ENCODE results near the gene LIPC. TPM values are rescaled to one million over a fixed set of nuclear protein-coding genes. Genes with fewer than 3 reads are reported as not detected.

LIPC gene
- total RNA-seq, 1 donor from 2014 or later, result under 0.01 TPM

GRCh38 chr15:58440922-58441321 lies 9.1 kb downstream of the LIPC start:
- H3K9ac ChIP-seq (ENCODE audit: low read depth in 1 of 3, low read length in 3 of 3), result no peak overlapping the region
- H3K27ac ChIP-seq (ENCODE audit: low read depth, low read length), result peak overlapping the region; percentile 63
- no peaks in the 10 kb centered on the region for H3K9me3 ChIP-seq (ENCODE audit: control insufficient read depth in 3 of 3, low read length in 3 of 3)
- H3K27me3 ChIP-seq (ENCODE audit: control insufficient read depth in 3 of 3, insufficient read depth in 3 of 3, low read length in 3 of 3), result no peaks in the 10 kb centered on the region
- H3K4me1 ChIP-seq (ENCODE audit: control insufficient read depth in 3 of 3, insufficient read depth in 3 of 3, low read length in 3 of 3), result peaks cover 22 to 24% (median 23%) of the 10 kb centered on the region in 3 donors
- H3K36me3 ChIP-seq (ENCODE audit: control insufficient read depth in 3 of 3, insufficient read depth in 3 of 3, low read length in 3 of 3), result no peaks in the 10 kb centered on the region
- no peak overlapping the region for H3K4me3 ChIP-seq (ENCODE audit: low read length in 3 of 3)

DNA sequence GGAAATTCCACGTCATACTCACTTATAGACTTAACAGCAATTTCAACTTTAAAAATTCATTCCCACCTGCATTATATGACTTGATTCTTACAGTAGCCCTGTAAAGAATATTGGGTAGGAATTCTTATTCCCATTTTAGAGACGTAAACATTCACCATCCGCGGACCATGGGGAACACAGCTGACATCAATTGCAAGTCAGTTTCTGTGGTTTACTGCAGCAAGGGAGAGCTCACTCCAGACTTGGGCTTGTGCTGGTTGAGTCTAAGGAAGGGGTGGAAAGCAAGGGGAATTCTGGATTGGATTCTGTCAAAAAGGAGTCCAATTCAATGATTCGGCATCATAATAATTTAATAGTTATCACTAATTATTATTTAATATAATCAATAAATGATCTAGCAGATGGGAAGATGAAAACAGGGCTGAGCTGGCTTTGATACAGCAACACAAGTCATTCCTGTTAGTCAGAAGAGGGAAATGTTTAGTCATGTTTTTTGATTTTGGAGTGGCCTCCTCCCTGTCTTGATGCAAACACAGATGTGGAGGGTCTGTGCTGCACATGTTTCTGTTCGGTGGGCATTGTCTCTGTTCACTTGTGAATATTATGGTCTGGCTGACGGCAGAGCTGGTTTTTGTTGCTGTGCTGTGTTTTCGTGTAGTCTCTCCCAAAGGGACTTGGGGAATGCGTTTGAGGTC lies 9.7 kb downstream of the LIPC start:
- Histone ChIP-seq H3K27ac (ENCODE audit: low read depth, low read length) (no peak overlapping the region), H3K4me1 (ENCODE audit: control insufficient read depth in 3 of 3, insufficient read depth in 3 of 3, low read length in 3 of 3) (peaks cover 22 to 24% (median 23%) of the 10 kb centered on the region in 3 donors), H3K4me3 (ENCODE audit: low read length in 3 of 3) (no peak overlapping the region)

GRCh38 chr15:58442122-58442521 lies 10.3 kb downstream of the LIPC start:
- H3K27ac ChIP-seq (ENCODE audit: low read depth, low read length), result no peak overlapping the region
- H3K4me1 ChIP-seq (ENCODE audit: control insufficient read depth in 3 of 3, insufficient read depth in 3 of 3, low read length in 3 of 3), result peaks cover 22 to 24% (median 23%) of the 10 kb centered on the region in 3 donors
- no peak overlapping the region for H3K4me3 ChIP-seq (ENCODE audit: low read length in 3 of 3)
- no peaks in the 10 kb centered on the region for H3K36me3 ChIP-seq (ENCODE audit: control insufficient read depth in 3 of 3, insufficient read depth in 3 of 3, low read length in 3 of 3)
- no peak overlapping the region for H3K9ac ChIP-seq (ENCODE audit: low read depth in 1 of 3, low read length in 3 of 3)
- H3K27me3 ChIP-seq (ENCODE audit: control insufficient read depth in 3 of 3, insufficient read depth in 3 of 3, low read length in 3 of 3), result no peaks in the 10 kb centered on the region
- no peaks in the 10 kb centered on the region for H3K9me3 ChIP-seq (ENCODE audit: control insufficient read depth in 3 of 3, low read length in 3 of 3)

More for the DNA sequence above, 9.7 kb downstream of the LIPC start:
- no peak overlapping the region for H3K9ac ChIP-seq (ENCODE audit: low read depth in 1 of 3, low read length in 3 of 3)
- no peaks in the 10 kb centered on the region for H3K27me3 ChIP-seq (ENCODE audit: control insufficient read depth in 3 of 3, insufficient read depth in 3 of 3, low read length in 3 of 3)
- no peaks in the 10 kb centered on the region for H3K36me3 ChIP-seq (ENCODE audit: control insufficient read depth in 3 of 3, insufficient read depth in 3 of 3, low read length in 3 of 3)
- no peaks in the 10 kb centered on the region for H3K9me3 ChIP-seq (ENCODE audit: control insufficient read depth in 3 of 3, low read length in 3 of 3)

- Histone ChIP-seq H3K36me3 (ENCODE audit: control insufficient read depth in 3 of 3, insufficient read depth in 3 of 3, low read length in 3 of 3) (no peaks in the 10 kb centered on the region), H3K27ac (ENCODE audit: low read depth, low read length) (no peak overlapping the region), H3K27me3 (ENCODE audit: control insufficient read depth in 3 of 3, insufficient read depth in 3 of 3, low read length in 3 of 3) (no peaks in the 10 kb centered on the region), H3K4me3 (ENCODE audit: low read length in 3 of 3) (no peak overlapping the region), H3K9ac (ENCODE audit: low read depth in 1 of 3, low read length in 3 of 3) (no peak overlapping the region), H3K4me1 (ENCODE audit: control insufficient read depth in 3 of 3, insufficient read depth in 3 of 3, low read length in 3 of 3) (peaks cover 22 to 24% (median 23%) of the 10 kb centered on the region in 3 donors), H3K9me3 (ENCODE audit: control insufficient read depth in 3 of 3, low read length in 3 of 3) (no peaks in the 10 kb centered on the region)
Observed at GRCh38 chr15:58443308-58443707, 11.5 kb downstream of the LIPC start.

- no peaks in the 10 kb centered on the region for H3K36me3 ChIP-seq (ENCODE audit: control insufficient read depth in 3 of 3, insufficient read depth in 3 of 3, low read length in 3 of 3)
- no peaks in the 10 kb centered on the region for H3K9me3 ChIP-seq (ENCODE audit: control insufficient read depth in 3 of 3, low read length in 3 of 3)
- no peak overlapping the region for H3K27ac ChIP-seq (ENCODE audit: low read depth, low read length)
- H3K27me3 ChIP-seq (ENCODE audit: control insufficient read depth in 3 of 3, insufficient read depth in 3 of 3, low read length in 3 of 3), result no peaks in the 10 kb centered on the region
- H3K9ac ChIP-seq (ENCODE audit: low read depth in 1 of 3, low read length in 3 of 3), result no peak overlapping the region
- H3K4me1 ChIP-seq (ENCODE audit: control insufficient read depth in 3 of 3, insufficient read depth in 3 of 3, low read length in 3 of 3), result peaks cover 17 to 23% (median 20%) of the 10 kb centered on the region in 3 donors
- no peak overlapping the region for H3K4me3 ChIP-seq (ENCODE audit: low read length in 3 of 3)
Observed at GRCh38 chr15:58444056-58444455, 12.3 kb downstream of the LIPC start.

DNA sequence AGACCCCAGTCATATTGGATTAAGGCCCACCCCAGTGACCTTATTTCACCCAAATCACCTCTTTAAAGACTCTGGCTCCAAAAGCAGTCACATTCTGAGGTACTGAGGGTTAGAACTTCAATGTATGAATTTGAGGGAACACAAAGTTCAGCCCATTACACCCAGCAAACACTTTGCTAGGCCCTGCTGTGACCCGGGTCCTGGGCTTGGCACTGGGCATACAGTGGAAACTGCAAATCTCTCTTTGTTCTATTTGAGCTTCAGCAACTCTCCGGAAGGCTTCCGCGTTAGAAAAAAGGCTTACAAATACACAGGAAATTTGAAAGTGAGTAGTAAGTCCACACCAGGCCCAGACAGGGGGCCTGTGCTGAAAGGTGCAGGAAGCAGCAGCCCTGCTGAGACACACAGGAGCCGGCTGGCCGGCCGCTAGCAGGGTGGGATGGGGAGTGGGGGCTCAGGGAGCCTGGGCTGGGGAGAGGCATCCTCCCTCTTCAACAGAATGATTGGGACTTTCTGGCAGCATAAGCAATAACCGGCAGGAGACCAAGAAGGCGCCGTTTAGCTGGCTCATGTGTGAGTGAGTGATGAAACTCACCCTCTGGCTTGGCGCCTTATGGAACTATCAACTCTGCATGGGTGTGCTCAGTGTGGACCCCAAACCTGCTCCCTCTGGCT lies 13.0 kb downstream of the LIPC start:
- Histone ChIP-seq H3K27me3 (ENCODE audit: control insufficient read depth in 3 of 3, insufficient read depth in 3 of 3, low read length in 3 of 3) (no peaks in the 10 kb centered on the region), H3K9ac (ENCODE audit: low read depth in 1 of 3, low read length in 3 of 3) (no peak overlapping the region), H3K4me1 (ENCODE audit: control insufficient read depth in 3 of 3, insufficient read depth in 3 of 3, low read length in 3 of 3) (peaks cover 14 to 18% (median 17%) of the 10 kb centered on the region in 3 donors), H3K36me3 (ENCODE audit: control insufficient read depth in 3 of 3, insufficient read depth in 3 of 3, low read length in 3 of 3) (no peaks in the 10 kb centered on the region), H3K4me3 (ENCODE audit: low read length in 3 of 3) (no peak overlapping the region), H3K9me3 (ENCODE audit: control insufficient read depth in 3 of 3, low read length in 3 of 3) (no peaks in the 10 kb centered on the region), H3K27ac (ENCODE audit: low read depth, low read length) (no peak overlapping the region)

DNA sequence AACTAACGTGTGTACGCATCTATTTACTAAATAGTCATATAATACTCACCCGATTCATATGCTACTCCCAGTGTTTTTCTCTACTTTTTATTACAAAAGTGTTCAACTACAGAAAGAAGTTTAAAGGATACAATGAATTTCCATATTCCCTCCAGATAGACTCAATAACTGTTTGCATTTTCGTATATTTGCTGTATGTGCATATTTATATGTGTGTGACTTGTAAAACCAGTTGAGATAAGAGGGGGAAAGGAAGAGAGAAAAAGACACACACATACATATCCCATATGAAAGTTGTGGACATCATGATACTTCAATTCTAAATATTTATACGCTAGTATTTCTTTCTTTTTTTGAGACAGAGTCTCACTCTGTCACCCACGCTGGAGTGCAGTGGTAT lies 14.1 kb downstream of the LIPC start:
- Histone ChIP-seq H3K9ac (ENCODE audit: low read depth in 1 of 3, low read length in 3 of 3) (no peak overlapping the region), H3K9me3 (ENCODE audit: control insufficient read depth in 3 of 3, low read length in 3 of 3) (no peaks in the 10 kb centered on the region), H3K27ac (ENCODE audit: low read depth, low read length) (no peak overlapping the region), H3K4me3 (ENCODE audit: low read length in 3 of 3) (no peak overlapping the region), H3K27me3 (ENCODE audit: control insufficient read depth in 3 of 3, insufficient read depth in 3 of 3, low read length in 3 of 3) (no peaks in the 10 kb centered on the region), H3K36me3 (ENCODE audit: control insufficient read depth in 3 of 3, insufficient read depth in 3 of 3, low read length in 3 of 3) (no peaks in the 10 kb centered on the region), H3K4me1 (ENCODE audit: control insufficient read depth in 3 of 3, insufficient read depth in 3 of 3, low read length in 3 of 3) (peaks cover 5 to 7% (median 6%) of the 10 kb centered on the region in 3 donors)

- no peaks in the 10 kb centered on the region for H3K27me3 ChIP-seq (ENCODE audit: control insufficient read depth in 3 of 3, insufficient read depth in 3 of 3, low read length in 3 of 3)
- H3K36me3 ChIP-seq (ENCODE audit: control insufficient read depth in 3 of 3, insufficient read depth in 3 of 3, low read length in 3 of 3), result no peaks in the 10 kb centered on the region
- no peaks in the 10 kb centered on the region for H3K9me3 ChIP-seq (ENCODE audit: control insufficient read depth in 3 of 3, low read length in 3 of 3)
- H3K4me1 ChIP-seq (ENCODE audit: control insufficient read depth in 3 of 3, insufficient read depth in 3 of 3, low read length in 3 of 3), result peaks cover 4 to 5% (median 4%) of the 10 kb centered on the region in 3 donors
- H3K27ac ChIP-seq (ENCODE audit: low read depth, low read length), result no peak overlapping the region
- H3K4me3 ChIP-seq (ENCODE audit: low read length in 3 of 3), result no peak overlapping the region
- H3K9ac ChIP-seq (ENCODE audit: low read depth in 1 of 3, low read length in 3 of 3), result no peak overlapping the region
Observed at GRCh38 chr15:58446521-58446920, 14.7 kb downstream of the LIPC start.

DNA sequence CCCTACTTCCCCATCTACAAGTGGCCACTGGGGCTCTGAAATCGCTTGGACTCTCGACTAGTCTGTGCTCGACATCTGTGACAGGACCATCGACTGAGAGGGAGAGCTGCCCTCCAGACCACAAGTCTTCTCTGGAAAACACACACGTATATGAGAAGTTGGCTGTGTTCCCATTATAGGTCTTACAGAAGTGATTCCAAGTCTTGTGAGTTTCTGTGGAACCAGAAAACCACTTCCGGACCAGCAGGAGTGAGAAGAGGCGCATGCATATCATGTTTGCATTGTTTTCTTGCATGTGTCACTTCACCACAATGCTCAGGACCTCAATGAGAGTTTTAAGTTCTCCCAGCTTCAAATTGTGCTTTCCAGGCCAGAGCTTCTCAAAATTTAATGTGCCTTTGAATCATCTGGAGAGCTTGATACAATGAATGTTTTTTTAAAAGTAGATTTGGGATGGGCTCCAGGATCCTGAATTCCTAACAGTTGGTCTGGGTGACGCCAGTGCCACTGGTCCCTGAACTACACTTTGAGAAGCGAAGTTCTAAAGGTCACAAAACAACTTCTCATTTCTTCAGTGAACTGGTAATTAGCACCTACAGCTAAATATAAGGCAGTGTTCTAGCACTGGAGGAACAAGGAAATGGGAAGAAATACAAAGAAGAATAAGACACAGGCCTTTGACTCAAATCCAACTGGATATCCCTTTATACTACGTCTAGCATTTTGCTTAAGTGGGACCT lies 15.7 kb downstream of the LIPC start:
- Histone ChIP-seq H3K27me3 (ENCODE audit: control insufficient read depth in 3 of 3, insufficient read depth in 3 of 3, low read length in 3 of 3) (no peaks in the 10 kb centered on the region), H3K9me3 (ENCODE audit: control insufficient read depth in 3 of 3, low read length in 3 of 3) (no peaks in the 10 kb centered on the region), H3K4me3 (ENCODE audit: low read length in 3 of 3) (no peak overlapping the region), H3K36me3 (ENCODE audit: control insufficient read depth in 3 of 3, insufficient read depth in 3 of 3, low read length in 3 of 3) (no peaks in the 10 kb centered on the region), H3K9ac (ENCODE audit: low read depth in 1 of 3, low read length in 3 of 3) (no peak overlapping the region), H3K27ac (ENCODE audit: low read depth, low read length) (no peak overlapping the region), H3K4me1 (ENCODE audit: control insufficient read depth in 3 of 3, insufficient read depth in 3 of 3, low read length in 3 of 3) (peaks cover 0 to 4% (median 0%) of the 10 kb centered on the region in 3 donors)

GRCh38 chr15:58448331-58448730 lies 16.5 kb downstream of the LIPC start:
- Histone ChIP-seq H3K9ac (ENCODE audit: low read depth in 1 of 3, low read length in 3 of 3) (no peak overlapping the region), H3K36me3 (ENCODE audit: control insufficient read depth in 3 of 3, insufficient read depth in 3 of 3, low read length in 3 of 3) (no peaks in the 10 kb centered on the region), H3K9me3 (ENCODE audit: control insufficient read depth in 3 of 3, low read length in 3 of 3) (no peaks in the 10 kb centered on the region), H3K27me3 (ENCODE audit: control insufficient read depth in 3 of 3, insufficient read depth in 3 of 3, low read length in 3 of 3) (no peaks in the 10 kb centered on the region), H3K4me1 (ENCODE audit: control insufficient read depth in 3 of 3, insufficient read depth in 3 of 3, low read length in 3 of 3) (peaks cover 0 to 4% (median 0%) of the 10 kb centered on the region in 3 donors), H3K27ac (ENCODE audit: low read depth, low read length) (no peak overlapping the region), H3K4me3 (ENCODE audit: low read length in 3 of 3) (no peak overlapping the region)

All from skeletal muscle tissue (tissue), 4 donors.